NB4 (cell line): Measurements from ENCODE around the gene C1QTNF12.

Experiments
- POLR2A ChIP-seq: IDR thresholded peaks from 2 replicates; pipeline ENCODE4 v1.6.1; 2011; ENCODE audit warnings: mild to moderate bottlenecking; ENCODE audit not compliant: insufficient read length; ENCODE audit errors: extremely low read depth
- TF ChIP-seq, protein P1 (sequence below): IDR thresholded peaks from one replicate; pipeline ENCODE4 v1.5.1; 2012; ENCODE audit warnings: low read depth, low read length

DNA sequence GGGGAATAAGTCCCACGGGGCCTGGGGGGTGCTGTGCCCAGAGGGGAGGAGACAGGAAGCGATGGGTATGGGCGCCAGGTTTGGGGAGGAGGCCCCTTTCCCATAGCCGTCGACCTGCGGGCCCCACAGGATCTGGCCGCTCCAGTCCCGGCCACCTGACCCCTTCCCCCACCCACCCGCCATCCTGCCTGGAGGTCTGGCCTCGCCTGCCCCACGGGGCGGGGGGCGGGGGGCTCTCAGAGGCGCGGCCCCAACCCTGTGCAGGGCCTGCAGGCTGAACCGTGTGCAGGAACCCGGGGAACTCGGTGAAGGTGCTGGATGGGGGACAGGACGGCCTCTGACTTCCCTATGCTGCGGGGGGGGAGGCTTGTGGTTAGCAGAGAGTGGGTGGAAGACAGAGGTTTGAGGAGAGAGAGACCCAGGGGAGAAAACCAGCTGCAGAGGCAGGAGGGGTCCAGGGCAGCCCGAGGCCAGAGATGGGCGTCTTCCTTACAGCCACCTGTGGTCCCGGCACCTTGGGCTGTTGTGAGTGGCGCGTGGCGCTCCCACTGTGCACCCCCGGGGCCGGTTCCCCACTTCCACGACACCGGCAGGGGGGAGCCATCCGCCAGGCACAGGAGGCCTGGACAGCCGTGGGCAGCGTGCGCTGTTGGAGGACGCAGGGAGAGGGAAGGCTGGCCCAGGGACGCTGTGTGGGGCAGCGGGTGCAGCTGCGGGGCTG lies 37.6 kb downstream of the C1QTNF12 start:
- TF ChIP-seq POLR2A, result no peak
- TF ChIP-seq, protein P1, sequence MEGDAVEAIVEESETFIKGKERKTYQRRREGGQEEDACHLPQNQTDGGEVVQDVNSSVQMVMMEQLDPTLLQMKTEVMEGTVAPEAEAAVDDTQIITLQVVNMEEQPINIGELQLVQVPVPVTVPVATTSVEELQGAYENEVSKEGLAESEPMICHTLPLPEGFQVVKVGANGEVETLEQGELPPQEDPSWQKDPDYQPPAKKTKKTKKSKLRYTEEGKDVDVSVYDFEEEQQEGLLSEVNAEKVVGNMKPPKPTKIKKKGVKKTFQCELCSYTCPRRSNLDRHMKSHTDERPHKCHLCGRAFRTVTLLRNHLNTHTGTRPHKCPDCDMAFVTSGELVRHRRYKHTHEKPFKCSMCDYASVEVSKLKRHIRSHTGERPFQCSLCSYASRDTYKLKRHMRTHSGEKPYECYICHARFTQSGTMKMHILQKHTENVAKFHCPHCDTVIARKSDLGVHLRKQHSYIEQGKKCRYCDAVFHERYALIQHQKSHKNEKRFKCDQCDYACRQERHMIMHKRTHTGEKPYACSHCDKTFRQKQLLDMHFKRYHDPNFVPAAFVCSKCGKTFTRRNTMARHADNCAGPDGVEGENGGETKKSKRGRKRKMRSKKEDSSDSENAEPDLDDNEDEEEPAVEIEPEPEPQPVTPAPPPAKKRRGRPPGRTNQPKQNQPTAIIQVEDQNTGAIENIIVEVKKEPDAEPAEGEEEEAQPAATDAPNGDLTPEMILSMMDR, result no peak
